GM23338 (cell line): ENCODE data around the gene DRICH1. TPM values are rescaled to one million over a fixed set of nuclear protein-coding genes. Genes with fewer than 3 reads are reported as not detected.

Experiments used
- ATAC-seq: fragments of 200-7000 bp; cut with Tn5 transposase; 3 replicates; pipeline ENCODE4 v1.9.1; 2020
- DNase-seq: peaks from one replicate; pipeline ENCODE4 v3.0.0-alpha.2; 2015; ENCODE audit warnings: low spot score
- H2AFZ ChIP-seq: fragments of 200-600 bp; sonication (generic); 2 replicates; pipeline ENCODE4 v1.8.0; 2016; ENCODE audit warnings: antibody characterized with exemption, mild to moderate bottlenecking, moderate library complexity
- H3F3A ChIP-seq: fragments of 200-600 bp; sonication (generic); replicated peaks from 2 replicates; pipeline ENCODE4 v1.8.0; 2017; ENCODE audit warnings: antibody characterized with exemption, mixed run types, low read depth
- H3K27ac ChIP-seq: fragments of 200-600 bp; sonication (generic); 2 replicates; pipeline ENCODE4 v1.6.1; 2016; ENCODE audit warnings: low read depth
- H3K27me3 ChIP-seq: fragments of 200-600 bp; sonication (generic); 2 replicates; pipeline ENCODE4 v1.8.0; 2016; ENCODE audit warnings: mild to moderate bottlenecking, mixed run types, moderate library complexity; ENCODE audit not compliant: insufficient read depth
- H3K36me3 ChIP-seq: fragments of 200-600 bp; sonication (generic); 2 replicates; pipeline ENCODE4 v1.8.0; 2016; ENCODE audit warnings: mild to moderate bottlenecking; ENCODE audit not compliant: insufficient read depth
- H3K4me1 ChIP-seq: fragments of 200-600 bp; sonication (generic); 2 replicates; pipeline ENCODE4 v1.8.0; 2016; ENCODE audit warnings: mild to moderate bottlenecking, moderate library complexity; ENCODE audit not compliant: insufficient read depth
- H3K4me2 ChIP-seq: fragments of 200-600 bp; sonication (generic); 2 replicates; pipeline ENCODE4 v1.7.1; 2017; ENCODE audit warnings: mixed run types
- H3K4me3 ChIP-seq: fragments of 200-600 bp; sonication (generic); 2 replicates; pipeline ENCODE4 v1.6.1; 2016; ENCODE audit warnings: mixed run types
- H3K79me2 ChIP-seq: fragments of 200-600 bp; sonication (generic); replicated peaks from 2 replicates; pipeline ENCODE4 v1.8.0; 2017; ENCODE audit warnings: mild to moderate bottlenecking; ENCODE audit not compliant: insufficient read depth
- H3K9me2 ChIP-seq: fragments of 200-600 bp; sonication (generic); 2 replicates; pipeline ENCODE4 v1.8.0; 2017; ENCODE audit not compliant: insufficient read depth
- H4K20me1 ChIP-seq: fragments of 200-600 bp; sonication (generic); replicated peaks from 2 replicates; pipeline ENCODE4 v1.8.0; 2017; ENCODE audit warnings: mild to moderate bottlenecking; ENCODE audit not compliant: insufficient read depth
- H3K27ac Mint-ChIP-seq: 2 replicates; pipeline ENCODE4 v1.8.0; 2020; ENCODE audit warnings: inconsistent platforms, mild to moderate bottlenecking, moderate library complexity, mixed read lengths
- H3K27me3 Mint-ChIP-seq: 3 replicates; pipeline ENCODE4 v1.8.0; 2022; ENCODE audit warnings: low read depth, mild to moderate bottlenecking, moderate library complexity, mixed read lengths, inconsistent platforms; ENCODE audit not compliant: insufficient read depth, poor library complexity
- H3K36me3 Mint-ChIP-seq: 3 replicates; pipeline ENCODE4 v1.8.0; 2021; ENCODE audit warnings: low read depth, mild to moderate bottlenecking, inconsistent platforms, moderate library complexity, mixed read lengths
- H3K4me1 Mint-ChIP-seq: 3 replicates; pipeline ENCODE4 v1.8.0; 2020; ENCODE audit warnings: mild to moderate bottlenecking, inconsistent platforms, mixed read lengths
- H3K4me3 Mint-ChIP-seq: 3 replicates; pipeline ENCODE4 v1.8.0; 2021; ENCODE audit warnings: moderate library complexity, mild to moderate bottlenecking, inconsistent platforms, mixed read lengths
- H3K9me3 Mint-ChIP-seq: 3 replicates; pipeline ENCODE4 v1.8.0; 2020; ENCODE audit warnings: moderate library complexity, mild to moderate bottlenecking, inconsistent platforms, mixed read lengths
- CREB1 ChIP-seq: fragments of 250-450 bp; sonication (Bioruptor Pico); IDR thresholded peaks from 2 replicates; pipeline ENCODE4 v1.5.0; 2020; ENCODE audit warnings: low read depth, mild to moderate bottlenecking, moderate library complexity
- CTCF ChIP-seq, 2 experiments: fragments of 200-600 bp in 1 of 2; sonication (generic) in 1 of 2; conservative IDR thresholded peaks; 2 replicates each; pipeline versions ENCODE4 v1.5.1 to v1.6.1; 2016 to 2017; ENCODE audit warnings: antibody characterized with exemption in 2 of 2, low read depth in 2 of 2, mild to moderate bottlenecking in 2 of 2, moderate library complexity in 1 of 2
- ETS1 ChIP-seq: IDR thresholded peaks from 2 replicates; pipeline ENCODE4 v1.6.1; 2016; ENCODE audit warnings: antibody characterized with exemption
- EZH2 ChIP-seq: fragments of 200-600 bp; sonication (generic); IDR thresholded peaks from one replicate; pipeline ENCODE4 v1.8.0; 2017; ENCODE audit warnings: antibody characterized with exemption, mild to moderate bottlenecking, low read depth; ENCODE audit not compliant: unreplicated experiment
- EZH2phosphoT487 ChIP-seq: fragments of 200-600 bp; sonication (generic); IDR thresholded peaks from one replicate; pipeline ENCODE4 v1.8.1; 2018; ENCODE audit warnings: antibody characterized with exemption; ENCODE audit not compliant: unreplicated experiment
- NANOG ChIP-seq: IDR thresholded peaks from 2 replicates; pipeline ENCODE4 v1.6.1; 2016; ENCODE audit warnings: antibody characterized with exemption, borderline replicate concordance
- POLR2AphosphoS5 ChIP-seq: IDR thresholded peaks from 2 replicates; pipeline ENCODE4 v1.6.1; 2016; ENCODE audit warnings: antibody characterized with exemption, low read depth
- REST ChIP-seq: IDR thresholded peaks from one replicate; pipeline ENCODE4 v1.6.1; 2018; ENCODE audit warnings: antibody characterized with exemption; ENCODE audit not compliant: unreplicated experiment
- STAT1 ChIP-seq: IDR thresholded peaks from one replicate; pipeline ENCODE4 v1.6.1; 2016; ENCODE audit warnings: antibody characterized with exemption; ENCODE audit not compliant: unreplicated experiment
- polyA plus RNA-seq: library from polyadenylated mRNA; unstranded; fragments of >200 nt; fragmentation: Nextera tagmentation; extraction: Ambion mirVana; gene quantifications from 2 replicates; pipeline ENCODE4 v1.2.1, GENCODE V29; 2016
- total RNA-seq: library from RNA; depleted of rRNA; stranded (reverse); fragments of >200 nt; shearing (Covaris generic); gene quantifications from 2 replicates; pipeline ENCODE4 v1.2.3, GENCODE V29; 2014

Gene DRICH1
- total and polyA plus RNA-seq, 2 experiments from 2014 or later: not detected

GRCh38 chr22:23579280-23579679, 52.8 kb downstream of the DRICH1 start:
- Mint-ChIP-seq H3K9me3 (no peaks in the 10 kb centered on the region; the same call in 2 of the 3 replicates), H3K27ac (no peak overlapping the region), H3K4me1 (no peaks in the 10 kb centered on the region), H3K27me3 (peaks cover 11% of the 10 kb centered on the region), H3K4me3 (no peak overlapping the region), H3K36me3 (no peaks in the 10 kb centered on the region; the same call in 2 of the 3 replicates)
- no peak overlapping the region for H3K4me2 ChIP-seq
- no peak for ATAC-seq
- TF ChIP-seq EZH2: no peak
- no peak for TF ChIP-seq CTCF (conservative IDR thresholded peaks at IDR 0.05; ENCODE audit: low read depth in 2 of 2)
- TF ChIP-seq REST: no peak
- TF ChIP-seq EZH2phosphoT487: no peak
- no peak for TF ChIP-seq POLR2AphosphoS5
- no peak for TF ChIP-seq STAT1
- TF ChIP-seq CREB1 (CRISPR knock-in tag): no peak
- H2AFZ ChIP-seq: no peak overlapping the region
- no peaks in the 10 kb centered on the region for H3K9me2 ChIP-seq
- H3K36me3 ChIP-seq: no peaks in the 10 kb centered on the region
- H3K4me3 ChIP-seq: no peak overlapping the region
- no peaks in the 10 kb centered on the region for H3K27me3 ChIP-seq
- no peaks in the 10 kb centered on the region for H3K79me2 ChIP-seq
- no peaks in the 10 kb centered on the region for H3K4me1 ChIP-seq
- no peaks in the 10 kb centered on the region for H3F3A ChIP-seq
- H4K20me1 ChIP-seq: no peaks in the 10 kb centered on the region
- H3K27ac ChIP-seq: no peak overlapping the region
- no peak for DNase-seq

GRCh38 chr22:23578306-23578705, 53.8 kb downstream of the DRICH1 start:
- Histone ChIP-seq H2AFZ (no peak overlapping the region), H3K4me1 (no peaks in the 10 kb centered on the region), H4K20me1 (no peaks in the 10 kb centered on the region), H3K27ac (no peak overlapping the region), H3F3A (no peaks in the 10 kb centered on the region), H3K9me2 (no peaks in the 10 kb centered on the region), H3K4me2 (no peak overlapping the region), H3K79me2 (no peaks in the 10 kb centered on the region), H3K36me3 (no peaks in the 10 kb centered on the region), H3K27me3 (no peaks in the 10 kb centered on the region), H3K4me3 (no peak overlapping the region)
- Mint-ChIP-seq H3K27me3 (peaks cover 11% of the 10 kb centered on the region), H3K9me3 (no peaks in the 10 kb centered on the region; the same call in 2 of the 3 replicates), H3K4me1 (no peaks in the 10 kb centered on the region), H3K4me3 (no peak overlapping the region), H3K36me3 (no peaks in the 10 kb centered on the region; the same call in 2 of the 3 replicates), H3K27ac (no peak overlapping the region)
- no peak for DNase-seq
- no peak for ATAC-seq
- TF ChIP-seq NANOG (no peak), ETS1 (no peak), STAT1 (no peak), EZH2 (no peak), POLR2AphosphoS5 (no peak), CREB1 (CRISPR knock-in tag) (no peak)
